A549 treated with DMSO at 1 μM for 4 hours (cell line): ENCODE results near the gene TIAM1. TPM values are rescaled to one million over a fixed set of nuclear protein-coding genes. Genes with fewer than 3 reads are reported as not detected.

Experiments used
- total RNA-seq: library from RNA; stranded (reverse); fragments of 200-300 nt; extraction: Qiagen RNA extraction; gene quantifications from 5 replicates; pipeline ENCODE4 v1.2.3, GENCODE V29; 2022; ENCODE audit warnings: low read depth

The TIAM1 gene
- 0.43 to 1.1 TPM (median 0.53 TPM) in 5 replicates for total RNA-seq

GRCh38 chr21:31343680-31344480, at the start of gene TIAM1:
Gene TIAM1 (minus strand): TSS chr21:31344261. CDS start chr21:31266972, 77,289 bp downstream.

